BLaER1 treated with 17β-estradiol and CSF1 and Interleukin-3, amounts not matched to agents 10 nM and 100 nM (cell line): ENCODE data around the gene CYP4F12.

Source experiments
- H3K27ac ChIP-seq, 11 experiments: shearing (Covaris generic); formaldehyde crosslinking; 2 replicates each; pipeline ENCODE4 v1.8.1; 2022
- H3K27me3 ChIP-seq, 11 experiments: shearing (Covaris generic); formaldehyde crosslinking; 2 replicates each; pipeline ENCODE4 v1.8.1; 2022
- H3K36me3 ChIP-seq, 11 experiments: shearing (Covaris generic); formaldehyde crosslinking; 2 replicates each; pipeline ENCODE4 v1.8.1; 2022
- H3K4me1 ChIP-seq, 10 experiments: shearing (Covaris generic); formaldehyde crosslinking; 2 replicates each; pipeline ENCODE4 v1.8.1; 2022
- H3K4me2 ChIP-seq, 11 experiments: shearing (Covaris generic); formaldehyde crosslinking; 2 replicates each; pipeline ENCODE4 v1.8.1; 2022
- H3K4me3 ChIP-seq, 10 experiments: shearing (Covaris generic); formaldehyde crosslinking; 2 replicates each; pipeline ENCODE4 v1.8.1; 2022
- H3K9ac ChIP-seq, 11 experiments: shearing (Covaris generic); formaldehyde crosslinking; 2 replicates each; pipeline ENCODE4 v1.8.1; 2022
- H3K9me3 ChIP-seq, 11 experiments: shearing (Covaris generic); formaldehyde crosslinking; replicated peaks in 1 of 11; 2 replicates each; pipeline ENCODE4 v1.8.1; 2022
- H4K20me1 ChIP-seq, 11 experiments: shearing (Covaris generic); formaldehyde crosslinking; 2 replicates each; pipeline ENCODE4 v1.8.1; 2022
- Cebpa-rat ChIP-seq, 11 experiments: shearing (Covaris generic); IDR thresholded peaks; 2 replicates each; pipeline ENCODE4 v1.8.1; 2022

The CYP4F12 gene

GRCh38 chr19:15683411-15683810 lies 10.5 kb downstream of the CYP4F12 start:
- no peak for TF ChIP-seq Cebpa-rat (IDR thresholded peaks at IDR 0.05)
- no peak overlapping the region for H3K4me3 ChIP-seq
- H3K36me3 ChIP-seq, result no peaks in the 10 kb centered on the region
- H3K4me2 ChIP-seq, result no peak overlapping the region
- H3K9me3 ChIP-seq, result peaks cover 5 to 12% (median 10%) of the 10 kb centered on the region in 11 experiments; a peak in 19 of 22 replicates
- no peaks in the 10 kb centered on the region for H3K27me3 ChIP-seq
- no peak overlapping the region for H3K27ac ChIP-seq
- no peaks in the 10 kb centered on the region for H3K4me1 ChIP-seq
- H4K20me1 ChIP-seq, result no peaks in the 10 kb centered on the region; a peak in 2 of 22 replicates
- H3K9ac ChIP-seq, result no peak overlapping the region

GRCh38 chr19:15684828-15685227 lies 11.9 kb downstream of the CYP4F12 start:
- Histone ChIP-seq H3K4me3 (no peak overlapping the region), H3K27ac (no peak overlapping the region), H3K9ac (no peak overlapping the region), H4K20me1 (no peaks in the 10 kb centered on the region; a peak in 2 of 22 replicates), H3K27me3 (no peaks in the 10 kb centered on the region), H3K4me2 (no peak overlapping the region), H3K36me3 (no peaks in the 10 kb centered on the region), H3K9me3 (peaks cover 10 to 25% (median 17%) of the 10 kb centered on the region in 11 experiments; a peak in 20 of 22 replicates), H3K4me1 (no peaks in the 10 kb centered on the region)
- TF ChIP-seq Cebpa-rat (IDR thresholded peaks at IDR 0.05), result no peak

GRCh38 chr19:15696654-15697194 lies 23.8 kb downstream of the CYP4F12 start:
- Histone ChIP-seq H3K27me3 (no peaks in the 10 kb centered on the region), H3K36me3 (no peaks in the 10 kb centered on the region), H4K20me1 (no peaks in the 10 kb centered on the region), H3K4me3 (peak overlapping the region; percentile 5 to 66 (median 53); a peak in 18 of 20 replicates), H3K9me3 (peaks cover 20 to 35% (median 30%) of the 10 kb centered on the region in 11 experiments), H3K9ac (peak overlapping the region in 6 of 11 experiments; percentile 18 to 54 (median 36); a peak in 9 of 22 replicates), H3K4me1 (peaks cover 7 to 23% (median 18%) of the 10 kb centered on the region in 10 experiments; a peak in 19 of 20 replicates), H3K4me2 (peak overlapping the region; percentile 62 to 91 (median 79)), H3K27ac (peak overlapping the region in 9 of 11 experiments; percentile 48 to 77 (median 66); a peak in 17 of 22 replicates)
- no peak for TF ChIP-seq Cebpa-rat (IDR thresholded peaks at IDR 0.05)

- TF ChIP-seq Cebpa-rat (IDR thresholded peaks at IDR 0.05), result no peak
- no peak overlapping the region for H3K4me3 ChIP-seq
- H3K27me3 ChIP-seq, result no peaks in the 10 kb centered on the region
- no peaks in the 10 kb centered on the region for H4K20me1 ChIP-seq
- peak overlapping the region in 6 of 11 experiments; percentile 34 to 59 (median 50); a peak in 9 of 22 replicates for H3K27ac ChIP-seq
- peaks cover 2 to 12% (median 5%) of the 10 kb centered on the region in 11 experiments; a peak in 15 of 22 replicates for H3K9me3 ChIP-seq
- no peaks in the 10 kb centered on the region for H3K36me3 ChIP-seq
- peak overlapping the region; percentile 33 to 71 (median 56); a peak in 19 of 22 replicates for H3K4me2 ChIP-seq
- H3K4me1 ChIP-seq, result peaks cover 14 to 32% (median 26%) of the 10 kb centered on the region in 10 experiments
- H3K9ac ChIP-seq, result no peak overlapping the region; a peak in 1 of 22 replicates
These were observed 29.1 kb downstream of the CYP4F12 start for GRCh38 chr19:15701757-15702533.

- H3K4me2 ChIP-seq, result peak overlapping the region; percentile 33 to 71 (median 56)
- H3K9ac ChIP-seq, result peak overlapping the region in 1 of 11 experiments; percentile 25; a peak in 1 of 22 replicates
- H3K4me1 ChIP-seq, result peaks cover 12 to 27% (median 21%) of the 10 kb centered on the region in 10 experiments
- H3K36me3 ChIP-seq, result no peaks in the 10 kb centered on the region
- peaks cover 0 to 13% (median 4%) of the 10 kb centered on the region in 11 experiments; a peak in 6 of 22 replicates for H3K9me3 ChIP-seq
- peak overlapping the region in 8 of 11 experiments; percentile 14 to 67 (median 54); a peak in 12 of 22 replicates for H3K27ac ChIP-seq
- no peak overlapping the region for H3K4me3 ChIP-seq
- TF ChIP-seq Cebpa-rat (IDR thresholded peaks at IDR 0.05), result no peak
- H4K20me1 ChIP-seq, result no peaks in the 10 kb centered on the region
- H3K27me3 ChIP-seq, result no peaks in the 10 kb centered on the region
These were observed 29.6 kb downstream of the CYP4F12 start for GRCh38 chr19:15702534-15702930.

GRCh38 chr19:15714638-15715037 lies 41.8 kb downstream of the CYP4F12 start:
- H3K4me1 ChIP-seq, result no peaks in the 10 kb centered on the region
- TF ChIP-seq Cebpa-rat (IDR thresholded peaks at IDR 0.05), result no peak
- no peak overlapping the region for H3K9ac ChIP-seq
- no peaks in the 10 kb centered on the region for H4K20me1 ChIP-seq
- H3K4me2 ChIP-seq, result no peak overlapping the region
- no peak overlapping the region for H3K27ac ChIP-seq
- H3K27me3 ChIP-seq, result no peaks in the 10 kb centered on the region
- H3K9me3 ChIP-seq, result peaks cover 7 to 16% (median 10%) of the 10 kb centered on the region in 11 experiments; a peak in 20 of 22 replicates
- no peaks in the 10 kb centered on the region for H3K36me3 ChIP-seq
- no peak overlapping the region for H3K4me3 ChIP-seq

GRCh38 chr19:15715642-15716041 lies 42.8 kb downstream of the CYP4F12 start:
- Histone ChIP-seq H3K9me3 (peaks cover 7 to 16% (median 10%) of the 10 kb centered on the region in 11 experiments; a peak in 20 of 22 replicates), H3K9ac (no peak overlapping the region), H3K27me3 (no peaks in the 10 kb centered on the region), H3K36me3 (no peaks in the 10 kb centered on the region), H3K27ac (no peak overlapping the region), H3K4me3 (no peak overlapping the region), H3K4me2 (no peak overlapping the region), H3K4me1 (no peaks in the 10 kb centered on the region), H4K20me1 (no peaks in the 10 kb centered on the region)
- TF ChIP-seq Cebpa-rat (IDR thresholded peaks at IDR 0.05), result no peak

- Histone ChIP-seq H3K4me3 (no peak overlapping the region), H3K4me1 (no peaks in the 10 kb centered on the region), H3K9ac (no peak overlapping the region), H4K20me1 (no peaks in the 10 kb centered on the region; a peak in 1 of 22 replicates), H3K9me3 (peaks cover 0 to 7% (median 0%) of the 10 kb centered on the region in 11 experiments; a peak in 1 of 22 replicates), H3K27me3 (no peaks in the 10 kb centered on the region), H3K4me2 (no peak overlapping the region), H3K27ac (no peak overlapping the region), H3K36me3 (no peaks in the 10 kb centered on the region)
- no peak for TF ChIP-seq Cebpa-rat (IDR thresholded peaks at IDR 0.05)
These were observed 44.9 kb downstream of the CYP4F12 start for GRCh38 chr19:15717809-15718208.

GRCh38 chr19:15721268-15721667 lies 48.4 kb downstream of the CYP4F12 start:
- H3K4me2 ChIP-seq, result no peak overlapping the region
- H3K36me3 ChIP-seq, result no peaks in the 10 kb centered on the region
- no peaks in the 10 kb centered on the region; a peak in 1 of 22 replicates for H4K20me1 ChIP-seq
- H3K9me3 ChIP-seq, result peaks cover 0 to 7% (median 0%) of the 10 kb centered on the region in 11 experiments; a peak in 1 of 22 replicates
- H3K4me1 ChIP-seq, result no peaks in the 10 kb centered on the region
- H3K4me3 ChIP-seq, result no peak overlapping the region
- no peaks in the 10 kb centered on the region for H3K27me3 ChIP-seq
- no peak overlapping the region for H3K27ac ChIP-seq
- H3K9ac ChIP-seq, result no peak overlapping the region
- no peak for TF ChIP-seq Cebpa-rat (IDR thresholded peaks at IDR 0.05)
